Bronchial epithelial cell (primary cell): ENCODE measurements around the gene DIRAS1. TPM values are rescaled to one million over a fixed set of nuclear protein-coding genes. Genes with fewer than 3 reads are reported as not detected.
A peak's percentile ranks its signal among the peaks of the same experiment; 100 is the strongest.

Experiments used
- DNase-seq: peaks from one replicate; pipeline ENCODE4 v3.0.0-alpha.2; 2010; ENCODE audit warnings: low read depth
- FAIRE-seq: peaks from 2 replicates; lab custom pipeline; 2011; peaks lifted over from hg19 to GRCh38; lab: Jason Lieb, UNC
- H3K27me3 ChIP-seq: 2 replicates; pipeline ENCODE4 v1.5.1; 2011; ENCODE audit warnings: low read length; ENCODE audit not compliant: control insufficient read depth, insufficient read depth
- H3K36me3 ChIP-seq: 2 replicates; pipeline ENCODE4 v1.5.1; 2011; ENCODE audit warnings: low read length; ENCODE audit not compliant: control insufficient read depth, insufficient read depth
- H3K4me3 ChIP-seq: 2 replicates; pipeline ENCODE4 v1.5.1; 2011; ENCODE audit warnings: mild to moderate bottlenecking, low read depth, low read length, control low read depth
- CTCF ChIP-seq: IDR thresholded peaks from 2 replicates; pipeline ENCODE4 v1.5.1; 2011; ENCODE audit warnings: mild to moderate bottlenecking, moderate library complexity, low read length, control low read depth, inconsistent platforms; ENCODE audit not compliant: insufficient read depth, severe bottlenecking
- total RNA-seq: library from RNA; depleted of rRNA; stranded (reverse); fragments of >200 nt; gene quantifications from 2 replicates; pipeline ENCODE4 v1.2.1, GENCODE V29; 2014

Gene DIRAS1
- total RNA-seq, 1 donor from 2014 or later: under 0.01 TPM

GRCh38 chr19:2739602-2740313 is 18.6 kb upstream of the DIRAS1 start, which contains the start of gene SLC39A3:
SLC39A3 (minus strand) TSS chr19:2740017; CDS start chr19:2737257, 2,760 bp downstream.
- H3K36me3 ChIP-seq: peaks cover 12% of the 10 kb centered on the region
- no peak for FAIRE-seq

GRCh38 chr19:2736550-2737190 is 15.5 kb upstream of the DIRAS1 start:
- no peaks in the 10 kb centered on the region for H3K27me3 ChIP-seq
- DNase-seq: no peak
- peaks cover 12% of the 10 kb centered on the region for H3K36me3 ChIP-seq
- no peak overlapping the region for H3K4me3 ChIP-seq
- FAIRE-seq: peak; percentile 70
- no peak for TF ChIP-seq CTCF

More at GRCh38 chr19:2739602-2740313, 18.6 kb upstream of the DIRAS1 start, which contains the start of gene SLC39A3:
- no peak for TF ChIP-seq CTCF
- H3K4me3 ChIP-seq: peak within 1 kb of the TSS; percentile 89
- no peaks in the 10 kb centered on the region for H3K27me3 ChIP-seq
- DNase-seq: peak; percentile 88

GRCh38 chr19:2735374-2735773 is 14.2 kb upstream of the DIRAS1 start:
- FAIRE-seq (no peak), DNase-seq (no peak)
- Histone ChIP-seq H3K36me3 (peaks cover 12% of the 10 kb centered on the region), H3K27me3 (no peaks in the 10 kb centered on the region), H3K4me3 (no peak overlapping the region)
- TF ChIP-seq CTCF: no peak

GRCh38 chr19:2734589-2735288 is 13.6 kb upstream of the DIRAS1 start:
- DNase-seq (no peak), FAIRE-seq (peak; percentile 75)
- Histone ChIP-seq H3K27me3 (no peaks in the 10 kb centered on the region), H3K4me3 (no peak overlapping the region), H3K36me3 (peaks cover 12% of the 10 kb centered on the region)
- no peak for TF ChIP-seq CTCF

GRCh38 chr19:2733930-2734588 is 12.9 kb upstream of the DIRAS1 start:
- Histone ChIP-seq H3K27me3 (no peaks in the 10 kb centered on the region), H3K36me3 (peaks cover 12% of the 10 kb centered on the region), H3K4me3 (no peak overlapping the region)
- peak; percentile 85 for FAIRE-seq
- TF ChIP-seq CTCF: no peak
- peak; percentile 10 for DNase-seq
